SIG-M5 treated with dmso at 0.1 percent for 504 hours (cell line): ENCODE data around the gene OGDHL.
"Not testable (repeated sequence)": the region's sequence is repeated elsewhere in the genome, so short reads cannot be mapped to it uniquely, and the experiment has no call there.

ENCODE experiments used
- DNase-seq: peaks from one replicate; lab custom pipeline; 2025; ENCODE audit not compliant: unreplicated experiment; lab: John Stamatoyannopoulos, UW

The OGDHL gene

DNA sequence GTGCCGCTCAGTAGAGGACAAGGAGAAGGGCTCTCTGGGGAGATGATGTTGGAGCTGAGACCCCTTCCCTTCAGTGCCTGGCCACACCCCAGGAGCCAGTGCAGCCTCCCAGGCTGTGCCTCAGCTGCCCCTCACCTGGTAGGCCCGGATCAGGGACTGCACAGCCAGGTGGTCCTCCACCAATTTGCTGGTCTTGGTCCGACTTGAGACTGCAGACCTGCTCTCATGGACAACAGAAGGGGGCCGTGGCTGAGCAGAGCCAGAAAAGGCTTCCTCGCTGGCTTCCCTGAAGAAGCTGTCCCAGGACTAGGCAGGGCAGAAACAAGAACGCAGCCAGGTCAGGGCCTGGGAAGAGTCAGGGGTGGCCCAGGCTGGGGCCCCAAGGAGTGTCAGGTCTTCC is 5.5 kb downstream of the OGDHL start:
- DNase-seq = no peak

DNA sequence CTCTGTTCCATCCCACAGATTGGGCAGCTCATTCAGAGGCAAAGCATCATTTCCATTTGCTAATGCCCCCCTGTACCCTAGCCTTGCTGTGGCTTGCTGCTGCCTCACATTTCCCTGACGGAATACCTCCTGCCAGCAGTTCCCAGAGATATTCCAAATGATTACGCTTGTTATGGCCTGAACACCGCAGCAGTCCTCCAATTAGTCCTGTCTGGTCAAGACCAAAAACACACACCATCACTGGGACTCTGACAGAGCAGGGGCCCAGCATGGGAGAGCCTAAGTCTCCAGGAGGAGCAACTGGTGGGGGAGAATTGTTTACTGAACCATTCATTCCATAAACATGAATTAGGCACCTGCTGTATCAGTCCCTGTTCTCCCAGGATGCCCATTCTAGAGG is 6.1 kb downstream of the OGDHL start:
- no peak for DNase-seq

DNA sequence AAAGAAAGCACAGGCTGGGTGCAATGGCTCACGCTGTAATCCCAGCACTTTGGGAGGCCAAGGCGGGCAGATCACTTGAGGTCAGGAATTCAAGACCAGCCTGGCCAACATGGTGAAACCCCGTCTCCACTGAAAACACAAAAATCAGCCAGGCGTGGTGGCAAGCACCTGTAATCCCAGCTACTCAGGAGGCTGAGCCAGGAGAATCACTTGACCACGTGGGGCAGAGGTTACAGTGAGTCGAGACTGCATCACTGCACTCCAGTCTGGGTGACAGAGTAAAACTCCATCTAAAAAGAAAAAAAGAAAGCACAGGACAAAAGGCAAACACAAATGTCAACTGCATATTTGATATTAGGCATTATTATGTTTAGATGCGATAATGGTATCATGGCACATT is 7.2 kb downstream of the OGDHL start:
- not testable (repeated sequence) for DNase-seq

DNA sequence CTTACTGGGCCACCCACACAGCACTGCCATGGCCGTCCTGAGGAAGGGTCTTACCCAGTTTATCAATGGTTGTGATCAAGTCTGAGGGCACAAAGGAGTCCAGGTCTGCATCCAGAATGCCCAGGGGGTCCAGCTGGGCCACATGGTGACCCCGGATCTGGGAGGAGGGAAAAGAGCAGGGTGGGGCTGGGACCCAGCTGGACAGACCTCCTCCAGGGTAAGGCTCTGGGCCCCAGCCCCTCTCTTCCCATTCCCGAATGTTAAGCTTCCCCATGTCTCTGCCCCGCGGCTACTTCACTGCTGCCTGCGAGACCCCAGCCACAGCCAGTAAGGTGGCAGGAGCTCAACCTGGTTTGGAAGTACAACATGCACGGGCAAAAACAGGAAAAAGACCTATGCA is 9.5 kb downstream of the OGDHL start:
- DNase-seq = no peak

DNA sequence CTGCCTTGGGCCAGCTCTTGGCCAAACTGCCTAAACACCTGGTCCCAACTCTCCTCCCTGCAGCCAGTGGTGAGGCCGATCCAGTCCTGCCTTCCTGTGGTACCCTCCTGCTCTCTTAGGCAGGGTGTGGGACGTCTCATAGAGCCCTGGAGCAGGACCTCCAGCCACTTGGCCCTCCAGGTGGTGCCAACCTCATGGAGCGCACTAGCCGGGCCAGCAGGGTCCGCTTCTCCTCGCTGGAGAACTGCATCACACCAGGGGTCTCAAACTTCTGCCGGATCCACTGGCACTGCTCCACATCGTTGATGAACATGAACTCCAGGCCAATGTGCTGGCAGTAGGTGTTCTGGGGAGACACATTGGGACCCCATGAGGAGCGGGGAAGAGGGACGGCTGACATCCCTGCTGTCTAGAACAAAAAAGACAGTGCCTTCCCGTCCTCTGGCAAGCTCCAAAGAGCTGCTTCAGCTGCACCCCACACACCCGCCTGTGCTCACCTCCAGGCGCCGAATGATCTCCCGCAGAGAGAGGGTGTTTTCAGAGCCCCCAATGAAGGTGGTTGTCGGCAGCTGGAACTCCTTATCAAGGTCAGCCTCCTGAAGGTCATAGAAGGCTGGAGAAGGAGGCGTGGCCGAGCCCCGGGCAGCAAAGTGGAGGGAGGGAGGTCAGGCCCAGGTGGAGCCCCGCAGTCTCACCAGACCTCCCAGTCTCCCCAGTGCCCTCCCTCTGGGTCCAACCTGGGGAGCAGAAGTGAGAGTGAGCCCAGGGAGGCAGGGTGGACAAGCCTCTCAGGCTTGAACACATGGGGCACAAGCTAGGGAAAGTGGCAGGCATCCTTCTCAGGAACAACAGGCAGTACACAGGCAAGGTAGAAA is 10.2 kb downstream of the OGDHL start:
- DNase-seq = no peak

DNA sequence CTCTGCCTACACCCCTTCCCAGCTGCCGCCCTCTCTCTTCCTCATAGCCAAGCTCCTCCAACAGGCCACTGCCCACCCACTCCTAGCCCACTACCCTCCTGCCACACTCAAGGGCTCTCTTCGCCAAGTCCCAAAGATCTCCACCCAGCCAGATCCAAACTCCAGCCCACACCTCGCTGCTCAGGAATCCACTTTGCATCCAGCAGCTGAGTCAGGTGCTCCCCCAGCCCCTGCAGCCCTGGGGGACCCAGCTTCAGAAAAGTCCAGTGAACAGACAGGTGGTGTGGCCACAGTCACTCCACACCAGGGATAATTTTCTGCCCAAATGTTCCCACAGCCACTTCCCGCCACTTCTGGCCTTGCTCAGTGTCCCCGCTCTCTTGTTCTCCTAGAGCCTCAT is 10.9 kb downstream of the OGDHL start:
- no peak for DNase-seq

DNA sequence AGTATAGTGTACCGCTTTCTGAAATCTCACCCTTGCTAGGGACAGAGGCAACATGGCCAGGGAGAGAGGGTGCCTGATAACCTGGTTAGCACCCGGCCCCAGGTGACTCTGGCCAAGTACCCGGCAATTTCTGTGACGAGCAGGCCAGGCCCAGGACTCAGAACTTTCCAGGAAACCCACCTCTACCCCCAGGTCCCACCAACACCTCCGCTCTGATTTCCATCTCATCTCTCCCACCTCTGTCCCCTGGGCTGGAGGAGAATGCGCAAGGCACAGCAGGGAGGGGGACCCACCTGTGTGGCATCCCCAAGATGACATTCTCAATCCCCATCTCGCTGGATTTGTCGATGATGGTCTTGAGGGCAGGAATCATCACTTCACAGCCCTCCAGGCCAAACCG is 11.6 kb downstream of the OGDHL start:
- DNase-seq = no peak

DNA sequence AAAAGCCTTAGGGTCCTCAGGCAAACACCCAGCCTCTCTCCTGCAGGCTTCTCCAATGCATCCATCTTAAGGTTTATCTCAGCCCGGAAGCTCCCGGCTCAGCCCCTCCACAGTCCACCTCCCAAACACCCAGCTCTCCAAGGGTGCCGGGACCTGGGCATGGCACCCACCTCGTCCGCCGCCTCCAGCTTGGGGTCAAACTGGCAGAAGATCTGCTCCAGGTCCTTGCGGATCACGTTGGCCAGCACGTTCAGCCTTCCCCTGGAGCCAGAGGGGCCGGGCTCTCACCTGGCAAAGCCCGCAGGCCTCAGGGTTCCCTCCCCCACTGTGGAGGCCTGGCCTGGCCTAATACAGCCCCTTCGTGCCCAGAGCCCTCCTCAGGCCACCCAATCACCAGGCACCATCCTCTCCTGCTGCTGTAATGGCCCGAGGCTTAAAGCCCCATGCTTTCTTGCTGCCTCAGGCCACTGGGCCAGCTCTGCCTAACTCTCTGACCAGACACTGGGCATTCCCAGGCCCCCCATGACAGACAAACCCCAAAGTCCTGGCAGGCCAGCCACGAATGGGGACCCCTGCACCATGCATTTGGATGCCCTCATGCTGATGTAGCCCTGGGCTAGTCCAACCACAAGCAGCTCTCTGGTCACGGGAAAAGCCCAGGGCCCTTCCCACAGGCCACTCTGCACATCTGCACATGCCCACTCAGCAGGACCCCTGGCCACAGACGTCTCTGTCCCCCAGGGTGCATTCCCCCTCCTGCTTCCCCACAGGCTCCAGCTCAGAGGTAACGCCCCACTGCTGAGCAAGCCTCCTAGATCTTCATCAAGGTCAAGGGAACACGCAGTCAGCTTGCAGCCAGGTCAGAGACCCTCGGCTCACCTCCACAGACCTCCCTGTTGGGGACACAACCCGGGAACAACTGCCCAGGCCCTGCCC is 12.3 kb downstream of the OGDHL start:
- DNase-seq = no peak

DNA sequence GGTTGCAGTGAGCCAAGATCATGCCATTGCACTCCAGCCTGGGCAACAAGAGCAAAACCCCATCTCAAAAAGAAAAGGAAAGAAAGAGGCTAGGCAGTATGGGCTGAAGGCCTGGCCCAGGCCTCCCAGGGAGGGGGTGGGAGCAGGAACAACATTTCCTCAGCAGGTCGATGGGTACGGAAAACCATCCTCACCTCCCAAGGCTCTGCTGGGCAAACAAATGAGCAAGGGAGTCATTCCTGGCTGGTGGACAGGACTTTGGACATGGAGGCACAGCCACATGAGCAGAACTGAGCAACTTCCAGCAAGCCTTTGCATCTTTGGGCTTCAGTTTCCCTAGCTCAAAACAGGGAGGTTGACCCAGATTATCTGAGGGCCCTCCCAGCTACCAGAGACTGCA is 13.0 kb downstream of the OGDHL start:
- no peak for DNase-seq

DNA sequence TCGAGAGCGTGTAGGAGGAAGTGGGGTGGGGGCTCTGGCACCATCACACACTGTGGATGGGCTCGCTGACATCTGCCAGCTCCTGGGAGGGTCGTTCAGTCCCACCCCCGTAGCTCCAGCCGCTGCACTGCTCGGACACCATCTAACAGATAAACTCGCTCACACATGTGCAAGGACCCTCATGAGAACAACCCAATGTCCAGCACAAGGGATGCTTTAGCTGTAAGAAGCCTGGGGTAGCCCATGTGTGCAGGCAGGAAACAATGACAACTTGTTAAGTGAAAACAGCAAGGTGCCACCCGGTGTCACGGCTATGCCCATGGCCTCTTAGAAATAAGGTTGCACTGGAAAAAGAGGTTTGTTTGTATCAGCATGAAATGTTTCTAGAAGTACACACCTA is 14.1 kb downstream of the OGDHL start:
- no peak for DNase-seq

DNA sequence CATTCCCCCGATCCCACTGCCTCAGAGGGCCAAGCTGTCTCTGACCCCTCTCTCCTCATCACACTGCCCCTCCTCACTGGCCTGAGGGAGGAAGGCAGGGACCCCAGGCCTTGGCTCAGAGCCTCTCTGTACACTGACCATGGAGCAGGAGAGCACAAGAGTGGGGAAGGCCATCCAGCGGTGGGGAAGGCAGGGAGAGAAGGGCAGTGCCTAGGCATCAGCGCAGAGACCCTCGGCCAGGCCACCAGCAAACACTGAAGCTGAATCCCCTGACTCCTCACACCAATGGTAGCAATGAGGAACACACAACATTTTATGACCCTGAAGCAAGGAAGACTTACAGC is 14.8 kb downstream of the OGDHL start:
- DNase-seq = no peak

DNA sequence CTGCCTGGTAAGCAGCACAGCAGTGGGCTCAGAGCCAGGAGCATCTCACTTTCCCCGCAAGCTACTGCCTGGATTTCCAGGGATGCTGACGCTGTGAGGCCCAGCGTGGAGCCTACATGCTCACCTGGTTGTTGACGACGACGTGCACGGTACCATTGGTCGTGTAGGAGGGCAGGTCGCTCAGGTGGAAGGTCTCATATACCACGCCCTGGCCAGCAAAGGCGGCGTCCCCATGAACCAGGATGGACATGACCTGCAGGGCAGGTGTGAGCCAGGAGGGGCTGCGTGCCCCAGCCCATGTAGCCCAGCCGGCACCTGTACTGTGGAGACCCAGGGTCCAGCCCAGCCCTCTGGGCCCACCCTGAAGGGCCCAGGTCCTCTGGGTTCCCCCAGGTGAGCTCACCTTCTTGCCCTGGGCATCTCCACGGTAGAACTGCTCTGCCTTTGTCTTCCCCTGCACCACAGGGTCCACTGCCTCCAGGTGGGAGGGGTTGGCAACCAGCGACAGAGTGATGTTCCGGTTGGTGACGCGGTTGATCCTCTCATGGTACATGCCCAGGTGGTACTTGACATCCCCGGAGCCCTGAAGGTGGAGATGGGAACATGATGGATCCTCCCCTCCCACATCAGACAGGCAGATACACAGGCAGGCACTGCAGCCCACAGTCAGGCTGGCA is 15.4 kb downstream of the OGDHL start:
- DNase-seq = no peak

DNA sequence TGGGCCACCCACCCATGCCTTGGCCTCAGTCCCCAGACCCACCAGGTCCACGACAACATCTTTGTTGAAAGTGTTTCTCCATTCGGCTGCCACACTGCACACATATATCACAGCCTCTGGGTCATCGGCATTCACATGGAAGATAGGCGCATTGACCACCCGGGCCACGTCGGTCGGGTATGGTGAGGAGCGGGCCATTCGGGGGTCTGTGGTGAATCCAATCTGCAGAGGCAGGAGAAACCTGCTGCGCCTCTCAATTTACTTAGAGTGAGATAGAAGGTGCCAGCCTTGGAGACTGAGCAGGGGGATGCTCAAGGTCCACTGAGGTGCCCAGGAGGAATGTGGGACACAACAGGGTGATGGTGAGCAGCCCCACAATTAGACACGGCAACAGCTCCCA is 16.4 kb downstream of the OGDHL start:
- no peak for DNase-seq

DNA sequence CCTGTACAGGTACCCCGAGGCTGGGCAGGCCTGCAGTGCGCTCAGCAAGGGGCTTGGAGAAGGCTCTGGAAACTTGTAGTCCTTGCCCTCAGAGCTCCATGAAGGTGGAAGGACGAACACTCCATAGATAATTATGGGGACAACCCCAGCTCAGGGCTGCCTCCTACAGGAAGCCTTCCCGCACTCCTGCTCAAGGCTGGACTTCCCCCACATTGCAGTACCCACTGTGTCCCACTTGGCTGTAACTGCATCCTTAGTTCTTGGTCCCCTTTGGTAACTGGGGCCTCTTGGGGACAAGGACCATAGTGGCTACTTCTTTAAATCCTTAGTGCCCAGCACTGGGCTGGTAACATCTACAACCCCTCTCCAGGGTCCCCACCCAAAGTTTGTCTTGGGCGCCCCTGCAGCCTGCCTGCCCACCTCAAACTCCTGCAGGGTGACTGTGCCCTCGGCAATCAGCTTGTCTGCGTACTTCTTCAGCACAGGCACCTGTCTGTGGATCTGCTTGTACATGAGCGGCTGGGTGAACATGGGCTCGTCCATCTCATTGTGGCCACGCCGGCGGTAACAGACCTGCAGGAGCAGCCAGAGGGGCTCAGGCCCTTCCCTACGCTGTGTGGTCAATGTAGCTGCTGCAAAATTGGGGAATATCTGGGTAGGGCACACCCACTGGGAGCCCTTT is 17.1 kb downstream of the OGDHL start:
- DNase-seq = no peak

DNA sequence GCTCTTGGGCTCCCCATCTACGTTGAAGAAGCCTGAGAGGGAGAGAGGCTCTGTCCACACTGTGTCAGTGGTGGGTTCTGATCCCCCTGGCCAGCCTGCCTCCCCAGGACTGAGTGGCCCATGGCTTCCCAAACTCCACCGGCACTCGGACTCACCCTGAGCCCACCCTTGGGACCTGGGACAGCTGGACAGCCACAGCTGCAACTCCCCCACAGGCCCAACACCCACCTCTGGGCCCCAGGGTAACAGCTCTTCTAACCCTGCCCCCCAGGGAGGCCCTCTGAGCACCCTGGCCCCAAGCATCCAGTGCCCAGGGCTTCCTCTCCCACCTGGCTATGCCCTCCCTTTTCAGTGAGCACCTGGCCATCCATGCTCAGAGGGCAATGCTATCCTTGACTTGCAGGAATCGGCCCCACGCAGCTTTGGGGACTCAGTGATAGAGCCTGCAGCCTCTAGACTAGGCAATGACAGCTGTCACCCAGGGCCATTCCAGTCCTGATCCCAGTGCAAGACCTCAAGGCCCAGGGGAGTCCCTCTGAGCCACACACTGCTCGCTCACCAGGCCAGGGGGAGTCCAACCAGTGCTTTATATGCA is 17.9 kb downstream of the OGDHL start:
- DNase-seq = no peak

DNA sequence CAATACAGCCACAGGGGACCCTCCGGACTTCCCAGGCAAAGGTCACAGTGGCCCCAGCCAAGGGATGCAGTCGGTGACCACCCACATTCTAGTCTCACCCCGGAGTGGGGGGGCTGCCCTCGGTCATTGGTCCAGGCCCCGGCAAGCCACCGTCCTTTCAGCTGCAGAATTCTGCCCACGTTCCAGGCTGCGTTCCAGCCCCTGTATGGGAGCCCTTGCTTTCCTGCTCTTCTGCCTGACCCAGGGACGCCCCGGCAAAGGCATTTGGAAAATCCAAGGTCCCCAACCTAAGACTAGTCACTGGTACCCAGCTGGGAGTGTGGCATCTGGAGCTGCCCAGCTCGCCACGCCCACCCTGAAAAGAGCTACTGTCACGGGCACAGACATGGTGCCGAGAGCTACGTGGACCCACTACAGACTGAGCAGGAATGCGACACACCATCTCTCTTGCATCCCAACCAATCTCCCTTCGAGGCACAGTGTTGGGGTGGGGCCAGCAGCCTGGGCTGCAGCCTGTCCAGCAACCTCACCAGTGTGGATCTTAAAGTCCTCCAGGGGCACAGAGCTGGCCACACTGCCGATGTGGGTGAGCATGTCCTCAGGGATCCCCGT is 18.6 kb downstream of the OGDHL start:
- DNase-seq = no peak

DNA sequence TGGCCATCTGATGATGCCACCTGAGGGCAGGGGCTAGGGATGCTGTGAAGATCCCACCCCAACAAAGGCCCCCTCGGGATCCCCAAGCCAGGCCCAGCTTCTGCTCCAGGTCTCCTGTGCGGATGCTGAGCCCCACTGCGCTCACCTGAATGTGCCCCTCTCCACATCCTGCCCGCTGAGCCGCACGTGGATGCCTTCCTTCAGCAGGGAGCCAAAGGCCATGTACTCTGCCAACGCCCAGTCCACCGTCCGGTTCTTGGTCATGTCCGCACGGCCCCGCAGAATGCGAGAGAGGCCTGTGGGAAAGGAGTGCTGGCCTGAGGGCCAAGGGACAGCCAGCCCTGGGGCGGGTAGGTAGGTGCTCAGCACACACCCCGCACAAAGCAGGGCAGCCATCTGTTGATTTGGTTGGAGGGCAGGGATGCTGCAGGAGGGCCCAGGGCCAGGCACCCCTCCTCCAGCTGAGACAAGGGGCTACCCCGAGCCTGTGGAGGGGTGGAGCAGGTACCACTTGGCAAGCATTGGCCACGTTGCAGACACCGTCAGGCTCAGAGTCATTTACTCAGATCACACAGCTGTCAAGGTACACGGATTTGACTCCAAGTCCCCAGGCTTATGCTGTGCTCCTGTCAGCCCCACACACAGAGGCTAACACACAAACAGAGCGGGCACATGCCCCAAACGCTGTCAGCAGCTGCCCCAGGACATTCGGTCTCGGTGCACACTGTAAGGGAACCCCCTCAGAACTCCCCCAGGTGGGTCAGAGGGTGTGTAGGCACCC is 19.2 kb downstream of the OGDHL start:
- no peak for DNase-seq

DNA sequence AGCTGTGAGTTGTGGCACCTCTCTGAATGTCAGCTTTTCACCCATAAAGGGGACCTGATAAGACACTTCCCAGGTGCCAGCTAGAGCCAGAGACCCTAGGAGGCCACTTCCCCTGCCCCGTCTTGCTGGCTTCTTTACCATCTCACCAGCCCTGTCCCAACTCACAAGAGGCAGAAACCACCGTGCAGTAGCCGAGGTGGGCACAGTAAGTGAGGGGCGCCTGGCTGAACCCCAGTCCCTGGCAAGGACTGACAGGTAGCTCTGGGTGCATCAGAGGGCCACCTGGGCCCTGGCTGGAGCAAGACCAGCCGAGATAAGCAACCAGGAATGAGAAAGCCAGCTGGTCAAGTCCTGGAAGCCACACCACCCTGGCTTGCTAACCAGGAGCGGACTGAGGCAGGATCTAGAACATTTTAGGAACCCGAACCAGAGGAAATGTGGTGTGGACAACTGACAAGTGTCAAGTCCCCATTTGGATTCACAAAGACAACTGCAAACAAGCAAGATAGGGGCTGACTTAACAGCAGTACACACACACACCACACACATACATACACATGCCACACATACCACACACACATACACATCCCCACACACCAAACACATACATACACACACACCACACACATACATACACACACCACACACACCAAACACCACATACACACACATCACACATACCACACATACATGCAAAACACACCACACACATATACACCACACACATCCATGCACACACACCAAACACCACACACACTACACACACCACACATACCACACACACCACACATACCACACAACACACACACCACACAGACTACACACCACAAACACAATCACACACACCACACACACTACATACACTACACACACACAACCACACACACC is 20.8 kb downstream of the OGDHL start:
- DNase-seq = no peak
